Breast epithelium (tissue), 3 donors: ENCODE measurements around the gene PALM3.

ENCODE experiments used
- CTCF ChIP-seq, 3 donors: fragments of 450-650 bp; IDR thresholded peaks; one replicate each; pipeline ENCODE4 v1.5.1; 2016 to 2017; ENCODE audit warnings: antibody characterized with exemption in 3 of 3, mild to moderate bottlenecking in 3 of 3, moderate library complexity in 3 of 3
- POLR2A ChIP-seq: fragments of 450-650 bp; IDR thresholded peaks from one replicate; pipeline ENCODE4 v1.6.1; 2016; ENCODE audit warnings: antibody characterized with exemption, mild to moderate bottlenecking, moderate library complexity
- POLR2AphosphoS5 ChIP-seq, 3 donors: sonication (generic); formaldehyde crosslinking; IDR thresholded peaks; one replicate each; pipeline ENCODE4 v1.6.1; 2017; ENCODE audit warnings: antibody characterized with exemption in 3 of 3

GRCh38 chr19:14061751-14062557, at the start of gene PALM3:
- no peak for TF ChIP-seq CTCF (IDR thresholded peaks at IDR 0.05)
- no peak for TF ChIP-seq POLR2AphosphoS5 (IDR thresholded peaks at IDR 0.05)
- TF ChIP-seq POLR2A: no peak
